SK-N-SH (cell line): Measurements from ENCODE around the gene KCNG3. TPM values are rescaled to one million over a fixed set of nuclear protein-coding genes. Genes with fewer than 3 reads are reported as not detected.
A peak's percentile ranks its signal among the peaks of the same experiment; 100 is the strongest.

Source experiments
- CTCF ChIA-PET: fragments of 300-600, 350-600 bp; formaldehyde crosslinking; extraction: SDS; loops from one replicate; lab custom pipeline; 2021; lab: Yijun Ruan, JAX
- POLR2A ChIA-PET: fragments of 350-600 bp; sonication (Branson Sonifier 250); formaldehyde crosslinking; extraction: SDS; loops from one replicate; lab custom pipeline; 2020; ENCODE audit warnings: antibody characterized with exemption, inconsistent platforms; lab: Yijun Ruan, JAX
- DNase-seq: peaks from one replicate; pipeline ENCODE4 v3.0.0; 2012
- H2AFZ ChIP-seq: fragments of 200-600 bp; sonication (generic); 2 replicates; pipeline ENCODE4 v1.8.1; 2016; ENCODE audit warnings: antibody characterized with exemption, mild to moderate bottlenecking, low read depth
- H3F3A ChIP-seq: fragments of 200-600 bp; sonication (generic); replicated peaks from 2 replicates; pipeline ENCODE3; 2016; ENCODE audit warnings: antibody characterized with exemption, mild to moderate bottlenecking; ENCODE audit not compliant: insufficient read depth
- H3K27ac ChIP-seq, 2 experiments: fragments of 200-500 bp in 1 of 2; fragments of 200-600 bp in 1 of 2; sonication (Bioruptor generic) in 1 of 2; sonication (generic), shearing (Covaris generic) in 1 of 2; 2 replicates each; pipeline versions ENCODE4 v1.5.1 to v1.6.1; 2014 to 2016; ENCODE audit warnings: low read depth in 2 of 2, inconsistent platforms in 1 of 2, low read length in 1 of 2, mild to moderate bottlenecking in 1 of 2, mixed read lengths in 1 of 2
- H3K27me3 ChIP-seq: fragments of 200-600 bp; sonication (generic), shearing (Covaris generic); 2 replicates; pipeline ENCODE4 v1.6.1; 2016; ENCODE audit warnings: mixed run types; ENCODE audit not compliant: insufficient read depth
- H3K36me3 ChIP-seq, 2 experiments: fragments of 200-500 bp in 1 of 2; fragments of 200-600 bp in 1 of 2; sonication (Bioruptor generic) in 1 of 2; sonication (generic) in 1 of 2; replicated peaks in 1 of 2; 2 replicates each; pipeline versions ENCODE3 to v1.5.1; 2014 to 2016; ENCODE audit warnings: low read length in 1 of 2, mild to moderate bottlenecking in 1 of 2; ENCODE audit not compliant: insufficient read depth in 2 of 2, control insufficient read depth in 1 of 2
- H3K4me1 ChIP-seq, 2 experiments: fragments of 200-500 bp in 1 of 2; fragments of 200-600 bp in 1 of 2; sonication (Bioruptor generic) in 1 of 2; sonication (generic), shearing (Covaris generic) in 1 of 2; 2 replicates each; pipeline versions ENCODE4 v1.5.1 to v1.6.1; 2014 to 2016; ENCODE audit warnings: low read depth in 1 of 2, low read length in 1 of 2, mixed run types in 1 of 2; ENCODE audit not compliant: insufficient read depth in 2 of 2, control insufficient read depth in 1 of 2
- H3K4me2 ChIP-seq: fragments of 200-600 bp; sonication (generic), shearing (Covaris generic); 2 replicates; pipeline ENCODE4 v1.6.1; 2017; ENCODE audit warnings: mixed run types
- H3K4me3 ChIP-seq, 2 experiments: fragments of 200-500 bp in 1 of 2; fragments of 200-600 bp in 1 of 2; sonication (Bioruptor generic) in 1 of 2; sonication (generic), shearing (Covaris generic) in 1 of 2; 2 replicates each; pipeline versions ENCODE4 v1.5.1 to v1.8.1; 2014 to 2016; ENCODE audit warnings: low read depth in 2 of 2, inconsistent platforms in 1 of 2, low read length in 1 of 2, mild to moderate bottlenecking in 1 of 2, mixed read lengths in 1 of 2, moderate library complexity in 1 of 2
- H3K79me2 ChIP-seq: fragments of 200-600 bp; sonication (generic); 2 replicates; pipeline ENCODE4 v1.8.1; 2017; ENCODE audit warnings: mild to moderate bottlenecking; ENCODE audit not compliant: insufficient read depth
- H3K9ac ChIP-seq: fragments of 200-600 bp; sonication (generic); 2 replicates; pipeline ENCODE4 v1.6.1; 2017; ENCODE audit warnings: mixed run types
- H3K9me2 ChIP-seq: fragments of 200-600 bp; sonication (generic); 2 replicates; pipeline ENCODE4 v1.6.1; 2017; ENCODE audit warnings: mixed run types
- H3K9me3 ChIP-seq: fragments of 200-600 bp; sonication (generic); 2 replicates; pipeline ENCODE4 v1.6.1; 2017; ENCODE audit warnings: mixed run types, mild to moderate bottlenecking, moderate library complexity
- H4K20me1 ChIP-seq: fragments of 200-600 bp; sonication (generic); 2 replicates; pipeline ENCODE4 v1.6.1; 2017; ENCODE audit warnings: mild to moderate bottlenecking, mixed run types; ENCODE audit not compliant: insufficient read depth
- CHD2 ChIP-seq: fragments of 150-350 bp; IDR thresholded peaks from 2 replicates; pipeline ENCODE4 v1.6.1; 2018; ENCODE audit warnings: low read length; ENCODE audit not compliant: partially characterized antibody
- EP300 ChIP-seq, 2 experiments: IDR thresholded peaks; 2 replicates each; pipeline versions ENCODE4 v1.4.0 to v1.6.1; 2012; ENCODE audit warnings: borderline replicate concordance in 1 of 2, low read depth in 1 of 2, low read length in 1 of 2
- FOXM1 ChIP-seq: IDR thresholded peaks from 2 replicates; pipeline ENCODE4 v1.4.0; 2012; ENCODE audit warnings: low read depth, mild to moderate bottlenecking
- JUND ChIP-seq: IDR thresholded peaks from 2 replicates; pipeline ENCODE4 v1.4.0; 2012
- MEF2A ChIP-seq: IDR thresholded peaks from 2 replicates; pipeline ENCODE4 v1.4.0; 2012; ENCODE audit warnings: low read depth, borderline replicate concordance
- NFIC ChIP-seq: IDR thresholded peaks from 2 replicates; pipeline ENCODE4 v1.4.0; 2012; ENCODE audit warnings: borderline replicate concordance
- RCOR1 ChIP-seq: fragments of 150-350 bp; IDR thresholded peaks from 2 replicates; pipeline ENCODE4 v1.6.1; 2017; ENCODE audit warnings: antibody characterized with exemption, low read length
- RFX5 ChIP-seq: IDR thresholded peaks from 2 replicates; pipeline ENCODE4 v1.6.1; 2012; ENCODE audit warnings: mild to moderate bottlenecking, improper control_type of control experiment, low read length
- SIN3A ChIP-seq: IDR thresholded peaks from 2 replicates; pipeline ENCODE4 v1.6.1; 2012; ENCODE audit warnings: low read depth, mild to moderate bottlenecking, low read length, moderate library complexity, borderline replicate concordance
- SMC3 ChIP-seq: IDR thresholded peaks from 2 replicates; pipeline ENCODE4 v1.6.1; 2012; ENCODE audit warnings: low read depth, low read length, improper control_type of control experiment
- TAF1 ChIP-seq: IDR thresholded peaks from 2 replicates; pipeline ENCODE4 v1.6.1; 2012; ENCODE audit warnings: low read depth, mild to moderate bottlenecking, low read length, moderate library complexity, borderline replicate concordance
- WGBS: methylation state at CpG from one replicate; pipeline ENCODE4 v1.1.6; 2017; ENCODE audit warnings: low lambda C conversion rate; 5-methylcytosine and 5-hydroxymethylcytosine counted together
- polyA plus RNA-seq, 3 experiments: library from polyadenylated mRNA; depleted of rRNA; stranded (reverse); fragments of >200 nt; gene quantifications; 2 replicates each; pipeline ENCODE4 v1.2.3, GENCODE V29; 2012
- TF ChIP-seq, protein P1 (sequence below): fragments of 150-350 bp; IDR thresholded peaks from 2 replicates; pipeline ENCODE4 v1.6.1; 2017; ENCODE audit warnings: antibody characterized with exemption, low read length, low read depth, borderline replicate concordance
- TF ChIP-seq, protein P2 (sequence below): IDR thresholded peaks from 2 replicates; pipeline ENCODE4; 2012

KCNG3 gene
- polyA plus RNA-seq, 1 of the 3 experiments (the other 2 are of a cell fraction), result 0.03 TPM

GRCh38 chr2:42498497-42498896 lies 4.7 kb upstream of the KCNG3 start:
- Histone ChIP-seq H3K79me2 (no peaks in the 10 kb centered on the region), H3K4me1 (peaks cover 0 to 14% of the 10 kb centered on the region in 2 experiments; a peak in 2 of 4 replicates), H3K36me3 (no peaks in the 10 kb centered on the region), H3K27ac (no peak overlapping the region), H3F3A (no peaks in the 10 kb centered on the region), H3K27me3 (no peaks in the 10 kb centered on the region), H2AFZ (no peak overlapping the region), H3K9me3 (no peaks in the 10 kb centered on the region), H3K9me2 (no peaks in the 10 kb centered on the region)
- CTCF ChIA-PET, result interaction anchor here (0.9 to 10.4 kb wide), 5 partner anchors 14 to 330 kb away, joined by 3 to 107 read pairs (median 4); no protein-coding TSS in a partner anchor
- TF ChIP-seq FOXM1, result no peak
- TF ChIP-seq SMC3, result no peak
- no peak for TF ChIP-seq JUND
- TF ChIP-seq CHD2, result no peak
- TF ChIP-seq SIN3A, result no peak
- TF ChIP-seq, protein P1, sequence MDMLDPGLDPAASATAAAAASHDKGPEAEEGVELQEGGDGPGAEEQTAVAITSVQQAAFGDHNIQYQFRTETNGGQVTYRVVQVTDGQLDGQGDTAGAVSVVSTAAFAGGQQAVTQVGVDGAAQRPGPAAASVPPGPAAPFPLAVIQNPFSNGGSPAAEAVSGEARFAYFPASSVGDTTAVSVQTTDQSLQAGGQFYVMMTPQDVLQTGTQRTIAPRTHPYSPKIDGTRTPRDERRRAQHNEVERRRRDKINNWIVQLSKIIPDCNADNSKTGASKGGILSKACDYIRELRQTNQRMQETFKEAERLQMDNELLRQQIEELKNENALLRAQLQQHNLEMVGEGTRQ, result no peak
- no peak for TF ChIP-seq RCOR1
- no peak for TF ChIP-seq RFX5
- TF ChIP-seq, all 33 proteins: peak for 0
- POLR2A ChIA-PET, result interaction anchor here (1.2 kb wide), 1 partner anchor 312 kb away, joined by 4 read pairs; no protein-coding TSS in a partner anchor
- Histone ChIP-seq H4K20me1 (no peaks in the 10 kb centered on the region), H3K9ac (no peak overlapping the region), H3K4me3 (no peak overlapping the region), H3K4me2 (no peak overlapping the region)
- 88% methylated on average over 3 of the region's 3 CpGs for WGBS
- DNase-seq, result no peak

- POLR2A ChIA-PET, result no interaction called here
- no peak overlapping the region; a peak in 1 of 4 replicates for H3K4me3 ChIP-seq
- no peaks in the 10 kb centered on the region for H3K9me2 ChIP-seq
- DNase-seq, result no peak
- no peaks in the 10 kb centered on the region; the same call in 1 of the 2 replicates for H3K27me3 ChIP-seq
- TF ChIP-seq EP300 (IDR thresholded peaks at IDR 0.05; ENCODE audit: borderline replicate concordance in 1 of 2, low read depth in 1 of 2, low read length in 1 of 2) (no peak), NFIC (no peak), TAF1 (no peak), MEF2A (no peak)
- TF ChIP-seq, protein P2, sequence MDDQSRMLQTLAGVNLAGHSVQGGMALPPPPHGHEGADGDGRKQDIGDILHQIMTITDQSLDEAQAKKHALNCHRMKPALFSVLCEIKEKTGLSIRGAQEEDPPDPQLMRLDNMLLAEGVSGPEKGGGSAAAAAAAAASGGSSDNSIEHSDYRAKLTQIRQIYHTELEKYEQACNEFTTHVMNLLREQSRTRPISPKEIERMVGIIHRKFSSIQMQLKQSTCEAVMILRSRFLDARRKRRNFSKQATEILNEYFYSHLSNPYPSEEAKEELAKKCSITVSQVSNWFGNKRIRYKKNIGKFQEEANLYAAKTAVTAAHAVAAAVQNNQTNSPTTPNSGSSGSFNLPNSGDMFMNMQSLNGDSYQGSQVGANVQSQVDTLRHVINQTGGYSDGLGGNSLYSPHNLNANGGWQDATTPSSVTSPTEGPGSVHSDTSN, result no peak
- H4K20me1 ChIP-seq, result no peaks in the 10 kb centered on the region
- peaks cover 0 to 16% of the 10 kb centered on the region in 2 experiments; a peak in 2 of 4 replicates for H3K4me1 ChIP-seq
- CTCF ChIA-PET, result interaction anchor here (0.6 to 10.4 kb wide), 29 partner anchors 9 to 279 kb away, joined by 3 to 107 read pairs (median 4); no protein-coding TSS in a partner anchor
- H3K27ac ChIP-seq, result no peak overlapping the region
- H2AFZ ChIP-seq, result no peak overlapping the region
- H3K9ac ChIP-seq, result no peak overlapping the region
- H3K36me3 ChIP-seq, result no peaks in the 10 kb centered on the region
- 78% methylated on average over 6 of the region's 6 CpGs for WGBS
- H3K4me2 ChIP-seq, result peak overlapping the region; percentile 98
- H3F3A ChIP-seq, result no peaks in the 10 kb centered on the region
- no peaks in the 10 kb centered on the region for H3K9me3 ChIP-seq
- H3K79me2 ChIP-seq, result no peaks in the 10 kb centered on the region
Measured at GRCh38 chr2:42495611-42496010, 1.8 kb upstream of the KCNG3 start.
